ENCODE data around the gene GDPGP1.
"Not testable (repeated sequence)": the region's sequence is repeated elsewhere in the genome, so short reads cannot be mapped to it uniquely, and the experiment has no call there.

- not testable (repeated sequence) for TF ChIP-seq POLR2AphosphoS5 (IDR thresholded peaks at IDR 0.05; ENCODE audit: low read depth, low read length); SIN3A (IDR thresholded peaks at IDR 0.05; ENCODE audit: borderline replicate concordance, insufficient read depth, low read depth, low read length)
- TF ChIP-seq CTCF (IDR thresholded peaks at IDR 0.05) = peak; percentile 97
Measured at GRCh38 chr15:90293040-90293810, 59.2 kb downstream of the GDPGP1 start.
